ENCODE data around the gene CHRNA4.

The CHRNA4 gene

GRCh38 chr20:63394920-63395455, 33.8 kb upstream of the CHRNA4 start:
- H4K20me1 ChIP-seq (ENCODE audit: insufficient read depth), result no peaks in the 10 kb centered on the region
- H3K27me3 ChIP-seq (ENCODE audit: insufficient read depth, low read depth), result peaks cover 98% of the 10 kb centered on the region
- H3K4me2 ChIP-seq, result no peak overlapping the region
- no peak overlapping the region for H3K4me3 ChIP-seq (IDR thresholded peaks at IDR 0.05; ENCODE audit: insufficient read depth, low read depth, low read length)
- H3K27ac ChIP-seq, result no peak overlapping the region
- no peaks in the 10 kb centered on the region for H3K36me3 ChIP-seq (ENCODE audit: insufficient read depth)
- no peak overlapping the region for H3K9ac ChIP-seq
- no peaks in the 10 kb centered on the region for H3K79me2 ChIP-seq (ENCODE audit: insufficient read depth, low read depth)
- H3K4me1 ChIP-seq (ENCODE audit: low read depth, poor library complexity, severe bottlenecking), result no peaks in the 10 kb centered on the region
- TF ChIP-seq CTCF (conservative IDR thresholded peaks at IDR 0.05; ENCODE audit: low read depth, low read length), result no peak
- no peak overlapping the region for H2AFZ ChIP-seq (ENCODE audit: low read depth)

GRCh38 chr20:63394069-63394919, 33.1 kb upstream of the CHRNA4 start:
- H3K4me1 ChIP-seq (ENCODE audit: low read depth, poor library complexity, severe bottlenecking), result no peaks in the 10 kb centered on the region
- H3K27me3 ChIP-seq (ENCODE audit: insufficient read depth, low read depth), result peaks cover 98% of the 10 kb centered on the region
- H3K9ac ChIP-seq, result no peak overlapping the region
- H4K20me1 ChIP-seq (ENCODE audit: insufficient read depth), result no peaks in the 10 kb centered on the region
- no peaks in the 10 kb centered on the region for H3K36me3 ChIP-seq (ENCODE audit: insufficient read depth)
- no peak overlapping the region for H3K4me3 ChIP-seq (IDR thresholded peaks at IDR 0.05; ENCODE audit: insufficient read depth, low read depth, low read length)
- no peak for TF ChIP-seq CTCF (conservative IDR thresholded peaks at IDR 0.05; ENCODE audit: low read depth, low read length)
- H3K79me2 ChIP-seq (ENCODE audit: insufficient read depth, low read depth), result no peaks in the 10 kb centered on the region
- no peak overlapping the region for H3K27ac ChIP-seq
- H3K4me2 ChIP-seq, result no peak overlapping the region
- H2AFZ ChIP-seq (ENCODE audit: low read depth), result no peak overlapping the region

GRCh38 chr20:63393566-63393965, 32.4 kb upstream of the CHRNA4 start:
- H2AFZ ChIP-seq (ENCODE audit: low read depth), result no peak overlapping the region
- no peaks in the 10 kb centered on the region for H3K79me2 ChIP-seq (ENCODE audit: insufficient read depth, low read depth)
- H3K4me2 ChIP-seq, result no peak overlapping the region
- no peak overlapping the region for H3K27ac ChIP-seq
- no peak overlapping the region for H3K4me3 ChIP-seq (IDR thresholded peaks at IDR 0.05; ENCODE audit: insufficient read depth, low read depth, low read length)
- H3K9ac ChIP-seq, result no peak overlapping the region
- H4K20me1 ChIP-seq (ENCODE audit: insufficient read depth), result no peaks in the 10 kb centered on the region
- TF ChIP-seq CTCF (conservative IDR thresholded peaks at IDR 0.05; ENCODE audit: low read depth, low read length), result no peak
- H3K27me3 ChIP-seq (ENCODE audit: insufficient read depth, low read depth), result peaks cover 99% of the 10 kb centered on the region
- H3K36me3 ChIP-seq (ENCODE audit: insufficient read depth), result no peaks in the 10 kb centered on the region
- H3K4me1 ChIP-seq (ENCODE audit: low read depth, poor library complexity, severe bottlenecking), result no peaks in the 10 kb centered on the region

- no peaks in the 10 kb centered on the region for H4K20me1 ChIP-seq (ENCODE audit: insufficient read depth)
- no peak overlapping the region for H3K9ac ChIP-seq
- H3K79me2 ChIP-seq (ENCODE audit: insufficient read depth, low read depth), result no peaks in the 10 kb centered on the region
- H3K27me3 ChIP-seq (ENCODE audit: insufficient read depth, low read depth), result peaks cover 97% of the 10 kb centered on the region
- no peak overlapping the region for H2AFZ ChIP-seq (ENCODE audit: low read depth)
- H3K4me1 ChIP-seq (ENCODE audit: low read depth, poor library complexity, severe bottlenecking), result no peaks in the 10 kb centered on the region
- TF ChIP-seq CTCF (conservative IDR thresholded peaks at IDR 0.05; ENCODE audit: low read depth, low read length), result no peak
- H3K36me3 ChIP-seq (ENCODE audit: insufficient read depth), result no peaks in the 10 kb centered on the region
- no peak overlapping the region for H3K4me2 ChIP-seq
- H3K4me3 ChIP-seq (IDR thresholded peaks at IDR 0.05; ENCODE audit: insufficient read depth, low read depth, low read length), result no peak overlapping the region
- H3K27ac ChIP-seq, result no peak overlapping the region
Observed at GRCh38 chr20:63392465-63393365, 31.6 kb upstream of the CHRNA4 start.
